MCF 10A (cell line): Measurements from ENCODE around the gene HLF. TPM values are rescaled to one million over a fixed set of nuclear protein-coding genes. Genes with fewer than 3 reads are reported as not detected.

Experiments
- BruUV-seq: library from RNA; stranded (reverse); fragments of 400-500 nt; replicated peaks from 2 replicates; lab custom pipeline; 2021; lab: Mats Ljungman, UMichigan
- CTCF ChIA-PET: fragments of 300-600 bp; sonication (Branson Sonifier 250); formaldehyde crosslinking; extraction: SDS; loops from one replicate; lab custom pipeline; 2021; ENCODE audit warnings: antibody characterized with exemption, inconsistent platforms; lab: Yijun Ruan, JAX
- POLR2A ChIA-PET: fragments of 300-600, 350-650 bp; sonication (Branson Sonifier 250); formaldehyde crosslinking; extraction: SDS; loops from one replicate; lab custom pipeline; 2020; ENCODE audit warnings: antibody characterized with exemption, inconsistent platforms; lab: Yijun Ruan, JAX
- DNase-seq: peaks from one replicate; pipeline ENCODE4 v3.0.0-alpha.2; 2018; ENCODE audit not compliant: unreplicated experiment
- H3K27ac Mint-ChIP-seq: one replicate; pipeline ENCODE4 v1.8.0; 2022; ENCODE audit warnings: mild to moderate bottlenecking, low read depth, mixed read lengths; ENCODE audit not compliant: unreplicated experiment
- H3K27me3 Mint-ChIP-seq: one replicate; pipeline ENCODE4 v1.8.0; 2022; ENCODE audit warnings: mixed read lengths; ENCODE audit not compliant: insufficient read depth, unreplicated experiment
- H3K36me3 Mint-ChIP-seq: one replicate; pipeline ENCODE4 v1.8.0; 2022; ENCODE audit warnings: mild to moderate bottlenecking, moderate library complexity, mixed read lengths; ENCODE audit not compliant: insufficient read depth, unreplicated experiment
- H3K4me1 Mint-ChIP-seq: one replicate; pipeline ENCODE4 v1.8.0; 2022; ENCODE audit warnings: mixed read lengths; ENCODE audit not compliant: insufficient read depth, unreplicated experiment
- H3K4me3 Mint-ChIP-seq: one replicate; pipeline ENCODE4 v1.8.0; 2022; ENCODE audit warnings: mild to moderate bottlenecking, moderate library complexity, mixed read lengths; ENCODE audit not compliant: unreplicated experiment
- H3K9me3 Mint-ChIP-seq: one replicate; pipeline ENCODE4 v1.8.0; 2022; ENCODE audit warnings: mixed read lengths; ENCODE audit not compliant: unreplicated experiment
- CTCF ChIP-seq: fragments of 200-600 bp; IDR thresholded peaks from one replicate; pipeline ENCODE4 v1.8.0; 2022; ENCODE audit warnings: antibody characterized with exemption, mild to moderate bottlenecking; ENCODE audit not compliant: unreplicated experiment
- intact Hi-C: fragments of 100-400 bp; cut with micrococcal nuclease; formaldehyde crosslinking; loops from 2 replicates; pipeline ENCODE4 v1.14.1; 2022
- total RNA-seq: library from RNA; stranded (reverse); gene quantifications from 2 replicates; pipeline ENCODE4 v1.2.3, GENCODE V29; 2022

Gene HLF
- total RNA-seq, 1 experiment from 2014 or later = 0.23 TPM

- Mint-ChIP-seq H3K4me1 (no peaks in the 10 kb centered on the region), H3K4me3 (no peak overlapping the region), H3K36me3 (no peaks in the 10 kb centered on the region), H3K27ac (no peak overlapping the region), H3K9me3 (no peaks in the 10 kb centered on the region), H3K27me3 (no peaks in the 10 kb centered on the region)
- no TSS peak for BruUV-seq
- intact Hi-C loops = no loop called here
- no peak for DNase-seq
- CTCF ChIA-PET = no interaction called here
- POLR2A ChIA-PET = no interaction called here
- TF ChIP-seq CTCF = no peak
These were observed 54.1 kb downstream of the HLF start for GRCh38 chr17:55318715-55319487.

- Mint-ChIP-seq H3K9me3 (no peaks in the 10 kb centered on the region), H3K27me3 (no peaks in the 10 kb centered on the region), H3K4me1 (no peaks in the 10 kb centered on the region), H3K36me3 (no peaks in the 10 kb centered on the region), H3K27ac (no peak overlapping the region), H3K4me3 (no peak overlapping the region)
- no peak for TF ChIP-seq CTCF
- intact Hi-C loops = no loop called here
- CTCF ChIA-PET = no interaction called here
- POLR2A ChIA-PET = interaction anchor here (0.7 kb wide), 1 partner anchor 139 kb away, joined by 3 read pairs; no protein-coding TSS in a partner anchor
- BruUV-seq = no TSS peak
- DNase-seq = no peak
These were observed 55.3 kb downstream of the HLF start for GRCh38 chr17:55319933-55320593.

- H3K36me3 Mint-ChIP-seq = no peaks in the 10 kb centered on the region
- ChIA-PET CTCF (no interaction called here), POLR2A (interaction anchor here (0.7 kb wide), 1 partner anchor 138 kb away, joined by 3 read pairs; no protein-coding TSS in a partner anchor)
- H3K27ac Mint-ChIP-seq = no peak overlapping the region
- no peak overlapping the region for H3K4me3 Mint-ChIP-seq
- intact Hi-C loops = no loop called here
- BruUV-seq = no TSS peak
- TF ChIP-seq CTCF = no peak
- H3K27me3 Mint-ChIP-seq = no peaks in the 10 kb centered on the region
- no peaks in the 10 kb centered on the region for H3K9me3 Mint-ChIP-seq
- DNase-seq = no peak
- no peaks in the 10 kb centered on the region for H3K4me1 Mint-ChIP-seq
These were observed 56.0 kb downstream of the HLF start for GRCh38 chr17:55320594-55321426.
